Activated naive CD8-positive, alpha-beta T cell treated with anti-CD3 and anti-CD28 coated beads, Interleukin-2, amount 50 U/mL, for 24 hours (primary cell): ENCODE measurements around the gene CREB3L2.

Experiments used
- ATAC-seq: fragments of 150-1000 bp; cut with Tn5 transposase; one replicate; pipeline ENCODE4 v1.10.0; 2021
- DNase-seq: peaks from one replicate; pipeline ENCODE4 v3.0.0; 2021
- H3K27ac Mint-ChIP-seq: one replicate; pipeline ENCODE4 v1.8.0; 2021; ENCODE audit warnings: mild to moderate bottlenecking, mixed read lengths
- H3K27me3 Mint-ChIP-seq: one replicate; pipeline ENCODE4 v1.8.0; 2021; ENCODE audit warnings: mixed read lengths
- H3K36me3 Mint-ChIP-seq: one replicate; pipeline ENCODE4 v1.8.0; 2021; ENCODE audit warnings: low read depth, mixed read lengths
- H3K4me1 Mint-ChIP-seq: one replicate; pipeline ENCODE4 v1.8.0; 2021; ENCODE audit warnings: mixed read lengths
- H3K4me3 Mint-ChIP-seq: one replicate; pipeline ENCODE4 v1.8.0; 2021; ENCODE audit warnings: mild to moderate bottlenecking, moderate library complexity, mixed read lengths
- H3K9me3 Mint-ChIP-seq: one replicate; pipeline ENCODE4 v1.8.0; 2021; ENCODE audit warnings: mixed read lengths

CREB3L2 gene

GRCh38 chr7:138004046-138004445 is 2.2 kb upstream of the CREB3L2 start:
- H3K4me1 Mint-ChIP-seq: peaks cover 31% of the 10 kb centered on the region
- H3K9me3 Mint-ChIP-seq: no peaks in the 10 kb centered on the region
- H3K4me3 Mint-ChIP-seq: no peak overlapping the region
- H3K27ac Mint-ChIP-seq: no peak overlapping the region
- H3K27me3 Mint-ChIP-seq: no peaks in the 10 kb centered on the region
- peaks cover 3% of the 10 kb centered on the region for H3K36me3 Mint-ChIP-seq
- no peak for DNase-seq
- ATAC-seq: no peak

- no peak for ATAC-seq
- H3K27ac Mint-ChIP-seq: peak overlapping the region; percentile 93
- peaks cover 8% of the 10 kb centered on the region for H3K36me3 Mint-ChIP-seq
Measured at GRCh38 chr7:138002828-138003189, 923 bp upstream of the CREB3L2 start.

GRCh38 chr7:138002096-138002827 is 376 bp upstream of the CREB3L2 start:
- ATAC-seq: peak; percentile 95

More at GRCh38 chr7:138002828-138003189, 923 bp upstream of the CREB3L2 start:
- Mint-ChIP-seq H3K4me1 (peaks cover 41% of the 10 kb centered on the region), H3K9me3 (no peaks in the 10 kb centered on the region), H3K4me3 (peak overlapping the region; percentile 98), H3K27me3 (no peaks in the 10 kb centered on the region)
- DNase-seq: no peak

GRCh38 chr7:138000081-138000701 is 1.7 kb downstream of the CREB3L2 start:
- ATAC-seq: no peak
- H3K4me1 Mint-ChIP-seq: peaks cover 59% of the 10 kb centered on the region
- H3K36me3 Mint-ChIP-seq: peaks cover 20% of the 10 kb centered on the region
- H3K27ac Mint-ChIP-seq: peak overlapping the region; percentile 93
- H3K9me3 Mint-ChIP-seq: no peaks in the 10 kb centered on the region
- H3K27me3 Mint-ChIP-seq: no peaks in the 10 kb centered on the region
- DNase-seq: peak; percentile 13
- peak overlapping the region; percentile 98 for H3K4me3 Mint-ChIP-seq

More at GRCh38 chr7:138002096-138002827, 376 bp upstream of the CREB3L2 start:
- Mint-ChIP-seq H3K4me1 (peaks cover 42% of the 10 kb centered on the region), H3K27ac (peak overlapping the region; percentile 93), H3K4me3 (peak overlapping the region; percentile 98), H3K9me3 (no peaks in the 10 kb centered on the region), H3K27me3 (no peaks in the 10 kb centered on the region), H3K36me3 (peaks cover 8% of the 10 kb centered on the region)
- peak; percentile 95 for DNase-seq

- Mint-ChIP-seq H3K27me3 (no peaks in the 10 kb centered on the region), H3K4me3 (peak overlapping the region; percentile 98), H3K4me1 (peaks cover 57% of the 10 kb centered on the region), H3K9me3 (no peaks in the 10 kb centered on the region), H3K36me3 (peaks cover 20% of the 10 kb centered on the region), H3K27ac (peak overlapping the region; percentile 93)
- no peak for DNase-seq
- ATAC-seq: no peak
Measured at GRCh38 chr7:137999496-138000080, 2.3 kb downstream of the CREB3L2 start.

- H3K36me3 Mint-ChIP-seq: peaks cover 20% of the 10 kb centered on the region
- H3K9me3 Mint-ChIP-seq: no peaks in the 10 kb centered on the region
- no peak for DNase-seq
Measured at GRCh38 chr7:137998250-137998649, 3.6 kb downstream of the CREB3L2 start.

GRCh38 chr7:137996871-137997270 is 5.0 kb downstream of the CREB3L2 start:
- ATAC-seq: no peak
- H3K9me3 Mint-ChIP-seq: no peaks in the 10 kb centered on the region
- no peaks in the 10 kb centered on the region for H3K27me3 Mint-ChIP-seq
- no peak for DNase-seq
- H3K27ac Mint-ChIP-seq: no peak overlapping the region
- H3K36me3 Mint-ChIP-seq: peaks cover 23% of the 10 kb centered on the region
- no peak overlapping the region for H3K4me3 Mint-ChIP-seq
- peaks cover 62% of the 10 kb centered on the region for H3K4me1 Mint-ChIP-seq

More at GRCh38 chr7:137998250-137998649, 3.6 kb downstream of the CREB3L2 start:
- Mint-ChIP-seq H3K27me3 (no peaks in the 10 kb centered on the region), H3K4me3 (no peak overlapping the region), H3K27ac (no peak overlapping the region), H3K4me1 (peaks cover 58% of the 10 kb centered on the region)
- ATAC-seq: no peak

GRCh38 chr7:137996386-137996851 is 5.5 kb downstream of the CREB3L2 start:
- Mint-ChIP-seq H3K9me3 (no peaks in the 10 kb centered on the region), H3K4me1 (peaks cover 63% of the 10 kb centered on the region), H3K4me3 (no peak overlapping the region), H3K36me3 (peaks cover 24% of the 10 kb centered on the region), H3K27ac (no peak overlapping the region), H3K27me3 (no peaks in the 10 kb centered on the region)
- DNase-seq (no peak), ATAC-seq (no peak)

- no peak overlapping the region for H3K4me3 Mint-ChIP-seq
- no peaks in the 10 kb centered on the region for H3K9me3 Mint-ChIP-seq
Measured at GRCh38 chr7:137994216-137994615, 7.7 kb downstream of the CREB3L2 start.

GRCh38 chr7:137993395-137993743 is 8.5 kb downstream of the CREB3L2 start:
- Mint-ChIP-seq H3K27ac (no peak overlapping the region), H3K4me1 (peaks cover 39% of the 10 kb centered on the region), H3K36me3 (peaks cover 17% of the 10 kb centered on the region), H3K27me3 (no peaks in the 10 kb centered on the region), H3K9me3 (no peaks in the 10 kb centered on the region), H3K4me3 (no peak overlapping the region)
- no peak for DNase-seq
- ATAC-seq: no peak

More at GRCh38 chr7:137994216-137994615, 7.7 kb downstream of the CREB3L2 start:
- ATAC-seq (no peak), DNase-seq (no peak)
- H3K27me3 Mint-ChIP-seq: no peaks in the 10 kb centered on the region
- H3K4me1 Mint-ChIP-seq: peaks cover 46% of the 10 kb centered on the region
- H3K27ac Mint-ChIP-seq: no peak overlapping the region
- H3K36me3 Mint-ChIP-seq: peaks cover 22% of the 10 kb centered on the region

GRCh38 chr7:137992550-137993394 is 9.1 kb downstream of the CREB3L2 start:
- H3K36me3 Mint-ChIP-seq: peaks cover 17% of the 10 kb centered on the region
- H3K4me1 Mint-ChIP-seq: peaks cover 33% of the 10 kb centered on the region
- H3K4me3 Mint-ChIP-seq: no peak overlapping the region
- peak overlapping the region; percentile 55 for H3K27ac Mint-ChIP-seq
- DNase-seq (no peak), ATAC-seq (peak; percentile 38)
- H3K27me3 Mint-ChIP-seq: no peaks in the 10 kb centered on the region
- H3K9me3 Mint-ChIP-seq: no peaks in the 10 kb centered on the region

- ATAC-seq (no peak), DNase-seq (no peak)
- Mint-ChIP-seq H3K27ac (no peak overlapping the region), H3K27me3 (no peaks in the 10 kb centered on the region), H3K4me3 (no peak overlapping the region), H3K4me1 (peaks cover 32% of the 10 kb centered on the region), H3K36me3 (peaks cover 16% of the 10 kb centered on the region), H3K9me3 (no peaks in the 10 kb centered on the region)
Measured at GRCh38 chr7:137992104-137992549, 9.8 kb downstream of the CREB3L2 start.

- no peak overlapping the region for H3K4me3 Mint-ChIP-seq
- no peaks in the 10 kb centered on the region for H3K9me3 Mint-ChIP-seq
- ATAC-seq (no peak), DNase-seq (no peak)
- H3K36me3 Mint-ChIP-seq: peaks cover 4% of the 10 kb centered on the region
- H3K4me1 Mint-ChIP-seq: peaks cover 28% of the 10 kb centered on the region
- H3K27ac Mint-ChIP-seq: no peak overlapping the region
- H3K27me3 Mint-ChIP-seq: no peaks in the 10 kb centered on the region
Measured at GRCh38 chr7:137990251-137990941, 11.5 kb downstream of the CREB3L2 start.

GRCh38 chr7:137989590-137989989 is 12.3 kb downstream of the CREB3L2 start:
- Mint-ChIP-seq H3K36me3 (peaks cover 10% of the 10 kb centered on the region), H3K27ac (no peak overlapping the region), H3K9me3 (no peaks in the 10 kb centered on the region), H3K4me3 (no peak overlapping the region), H3K27me3 (no peaks in the 10 kb centered on the region), H3K4me1 (peaks cover 32% of the 10 kb centered on the region)
- DNase-seq (no peak), ATAC-seq (no peak)
